SK-N-SH treated with all-trans-retinoic acid at 6 μM for 48 hours (cell line): ENCODE measurements around the gene SLC34A2.

ENCODE experiments used
- GLIS3 ChIP-seq: fragments of 250-450 bp; sonication (Bioruptor Pico); IDR thresholded peaks from 2 replicates; pipeline ENCODE4 v1.5.0; 2020; ENCODE audit warnings: mild to moderate bottlenecking, moderate library complexity
- RARB ChIP-seq: fragments of 250-450 bp; sonication (Bioruptor Pico); IDR thresholded peaks from 2 replicates; pipeline ENCODE4 v1.8.0; 2021; ENCODE audit warnings: mild to moderate bottlenecking, moderate library complexity
- ZC3H10 ChIP-seq: fragments of 250-450 bp; sonication (Bioruptor Pico); IDR thresholded peaks from 2 replicates; pipeline ENCODE4 v1.5.1; 2021; ENCODE audit warnings: mild to moderate bottlenecking, moderate library complexity
- ZFP30 ChIP-seq: fragments of 450-650 bp; formaldehyde crosslinking; IDR thresholded peaks from 2 replicates; pipeline ENCODE4 v1.5.0; 2022; ENCODE audit warnings: mild to moderate bottlenecking, moderate library complexity

DNA sequence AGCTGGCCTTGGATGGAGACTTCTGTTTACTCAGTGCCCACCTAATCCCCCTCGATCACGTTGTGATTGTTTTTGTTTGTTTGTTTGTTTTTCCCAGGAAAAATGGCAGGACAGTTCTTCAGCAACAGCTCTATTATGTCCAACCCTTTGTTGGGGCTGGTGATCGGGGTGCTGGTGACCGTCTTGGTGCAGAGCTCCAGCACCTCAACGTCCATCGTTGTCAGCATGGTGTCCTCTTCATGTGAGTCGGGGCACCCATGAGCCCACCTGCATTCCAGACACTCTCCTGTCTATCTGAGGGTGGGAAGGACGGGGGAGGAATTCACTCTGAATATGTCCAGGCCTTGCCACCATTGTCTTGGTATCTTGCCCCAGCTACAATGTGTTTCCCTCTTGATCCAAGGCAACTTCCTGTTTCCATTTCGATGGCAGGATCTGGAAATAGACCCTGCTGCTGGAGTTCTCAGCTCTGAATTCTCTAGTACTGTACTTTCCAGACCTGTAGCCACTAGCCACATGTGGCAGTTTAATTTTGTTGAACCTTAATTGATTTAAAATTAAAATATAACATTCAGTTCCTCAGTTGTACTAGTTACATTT, 10.5 kb downstream of the SLC34A2 start:
- TF ChIP-seq ZFP30 (CRISPR knock-in tag) (no peak), RARB (no peak), ZC3H10 (CRISPR knock-in tag) (no peak), GLIS3 (no peak)
